Measurements from ENCODE around the gene RALGPS1. TPM values are rescaled to one million over a fixed set of nuclear protein-coding genes. Genes with fewer than 3 reads are reported as not detected.

RALGPS1 gene
- total RNA-seq, 1 experiment from 2014 or later = 18.6 TPM

GRCh38 chr9:127209948-127210640, 295.5 kb downstream of the RALGPS1 start:
- Histone ChIP-seq H2AK5ac (ENCODE audit: insufficient read length, low read length) (no peak overlapping the region), H3K27me3 (ENCODE audit: insufficient read depth, low read length) (no peaks in the 10 kb centered on the region), H2AFZ (ENCODE audit: low read length) (no peak overlapping the region), H3K4ac (ENCODE audit: low read depth, low read length) (no peak overlapping the region), H2BK120ac (ENCODE audit: low read depth, low read length, poor library complexity, severe bottlenecking) (no peak overlapping the region), H3K79me1 (ENCODE audit: insufficient read depth, low read depth, low read length, poor library complexity, severe bottlenecking) (no peaks in the 10 kb centered on the region), H3K4me2 (ENCODE audit: insufficient read depth, insufficient read length, low read length) (no peak overlapping the region), H4K20me1 (ENCODE audit: control insufficient read depth, insufficient read depth, insufficient read length) (no peaks in the 10 kb centered on the region), H3K9me3 (ENCODE audit: control insufficient read depth, low read depth, low read length) (no peaks in the 10 kb centered on the region), H3K14ac (ENCODE audit: insufficient read depth, low read length) (no peak overlapping the region; the same call in 1 of the 2 replicates), H3K23ac (ENCODE audit: insufficient read length, low read depth, low read length) (no peak overlapping the region), H4K5ac (ENCODE audit: insufficient read length, low read depth, low read length) (no peak overlapping the region), H2BK20ac (ENCODE audit: low read depth, low read length, poor library complexity, severe bottlenecking) (no peak overlapping the region), H3K56ac (ENCODE audit: insufficient read length, low read depth, low read length) (no peak overlapping the region), H2BK15ac (ENCODE audit: low read depth, low read length) (no peak overlapping the region), H4K91ac (ENCODE audit: insufficient read length, low read depth, low read length) (no peak overlapping the region), H3K27ac (ENCODE audit: insufficient read length, low read depth, low read length) (no peak overlapping the region), H3T11ph (ENCODE audit: low read length) (no peak overlapping the region), H3K9ac (ENCODE audit: extremely low read depth, insufficient read length, low read length) (no peak overlapping the region), H3K4me1 (ENCODE audit: insufficient read depth, low read length) (peaks cover 6% of the 10 kb centered on the region; the same call in 1 of the 2 replicates), H3K18ac (ENCODE audit: insufficient read length, low read depth, low read length) (no peak overlapping the region), H4K8ac (replicated peaks; ENCODE audit: insufficient read length, low read depth, low read length) (no peak overlapping the region), H3K79me2 (ENCODE audit: insufficient read depth, low read length) (no peaks in the 10 kb centered on the region), H3K23me2 (ENCODE audit: insufficient read length, low read depth, low read length, poor library complexity, severe bottlenecking) (no peaks in the 10 kb centered on the region), H2BK5ac (ENCODE audit: insufficient read length, low read length) (no peak overlapping the region), H2BK12ac (ENCODE audit: insufficient read length, low read depth, low read length) (no peak overlapping the region)
- H3K4me3 Mint-ChIP-seq = no peak overlapping the region
- WGBS (ENCODE audit: extremely low coverage, insufficient read length, low lambda C conversion rate) = no CpG with 5 or more reads among the region's 18 CpGs
- no peak for DNase-seq
- peaks cover 26 to 27% of the 10 kb centered on the region in 2 experiments for H3K4me1 Mint-ChIP-seq
- H3K27ac Mint-ChIP-seq = peak overlapping the region in 1 of 3 experiments; percentile 12; a peak in 2 of 7 replicates
- H3K9me3 Mint-ChIP-seq = no peaks in the 10 kb centered on the region
- H3K27me3 Mint-ChIP-seq (ENCODE audit: low read depth) = no peaks in the 10 kb centered on the region
- peaks cover 0 to 4% (median 0%) of the 10 kb centered on the region in 3 experiments; a peak in 1 of 7 replicates for H3K36me3 Mint-ChIP-seq (ENCODE audit: insufficient read depth in 1 of 3, low read depth in 3 of 3)
- TF ChIP-seq CTCF (conservative IDR thresholded peaks at IDR 0.05) = no peak

All from H9 (cell line).